ENCODE data around the gene C17orf50.

DNA sequence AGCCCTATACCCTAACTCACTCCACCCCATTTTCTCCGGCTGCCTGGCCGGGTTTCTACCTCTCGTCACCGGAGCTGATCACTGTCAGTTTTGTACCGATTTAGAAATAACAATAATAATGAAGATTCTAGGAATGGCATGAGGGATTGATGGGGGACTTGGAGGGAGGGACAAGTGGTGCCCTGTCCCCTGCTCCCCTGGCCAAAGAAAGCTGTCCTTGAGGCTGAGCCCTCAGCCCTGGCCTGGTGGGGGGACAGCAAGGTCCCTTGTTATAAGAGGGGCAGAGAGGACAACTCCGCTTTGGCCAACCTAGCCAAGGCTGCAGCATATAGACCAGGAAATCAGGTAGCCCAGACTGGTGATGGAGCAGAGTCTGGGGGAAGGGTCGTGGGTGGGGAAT is 18.2 kb upstream of the C17orf50 start:
- TF ChIP-seq, protein P1, sequence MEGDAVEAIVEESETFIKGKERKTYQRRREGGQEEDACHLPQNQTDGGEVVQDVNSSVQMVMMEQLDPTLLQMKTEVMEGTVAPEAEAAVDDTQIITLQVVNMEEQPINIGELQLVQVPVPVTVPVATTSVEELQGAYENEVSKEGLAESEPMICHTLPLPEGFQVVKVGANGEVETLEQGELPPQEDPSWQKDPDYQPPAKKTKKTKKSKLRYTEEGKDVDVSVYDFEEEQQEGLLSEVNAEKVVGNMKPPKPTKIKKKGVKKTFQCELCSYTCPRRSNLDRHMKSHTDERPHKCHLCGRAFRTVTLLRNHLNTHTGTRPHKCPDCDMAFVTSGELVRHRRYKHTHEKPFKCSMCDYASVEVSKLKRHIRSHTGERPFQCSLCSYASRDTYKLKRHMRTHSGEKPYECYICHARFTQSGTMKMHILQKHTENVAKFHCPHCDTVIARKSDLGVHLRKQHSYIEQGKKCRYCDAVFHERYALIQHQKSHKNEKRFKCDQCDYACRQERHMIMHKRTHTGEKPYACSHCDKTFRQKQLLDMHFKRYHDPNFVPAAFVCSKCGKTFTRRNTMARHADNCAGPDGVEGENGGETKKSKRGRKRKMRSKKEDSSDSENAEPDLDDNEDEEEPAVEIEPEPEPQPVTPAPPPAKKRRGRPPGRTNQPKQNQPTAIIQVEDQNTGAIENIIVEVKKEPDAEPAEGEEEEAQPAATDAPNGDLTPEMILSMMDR (IDR thresholded peaks at IDR 0.05 in 2 of 3, conservative IDR thresholded peaks at IDR 0.05 in 1 of 3; ENCODE audit: borderline replicate concordance in 1 of 3, insufficient read depth in 1 of 3, low read depth in 2 of 3, low read length in 2 of 3), result no peak
- TF ChIP-seq POLR2AphosphoS5 (IDR thresholded peaks at IDR 0.05; ENCODE audit: low read depth, low read length) (no peak), POLR2A (IDR thresholded peaks at IDR 0.05; ENCODE audit: borderline replicate concordance, extremely low read depth, insufficient read depth, insufficient read length) (no peak), TCF7L2 (IDR thresholded peaks at IDR 0.05; ENCODE audit: borderline replicate concordance, extremely low read depth, insufficient read depth, insufficient read length) (no peak), RAD21 (IDR thresholded peaks at IDR 0.05; ENCODE audit: low read depth) (no peak), ZFX (IDR thresholded peaks at IDR 0.05) (no peak), ZNF274 (IDR thresholded peaks at IDR 0.05; ENCODE audit: low read depth, low read length) (no peak)

Data from HCT116 (cell line).